ENCODE measurements around the gene SPP1. TPM values are rescaled to one million over a fixed set of nuclear protein-coding genes. Genes with fewer than 3 reads are reported as not detected.

Gene SPP1
- total RNA-seq, 1 donor from 2014 or later = 14.2 TPM

GRCh38 chr4:88014386-88014905 lies 38.9 kb downstream of the SPP1 start:
- Mint-ChIP-seq H3K4me1 (peaks cover 60% of the 10 kb centered on the region), H3K36me3 (ENCODE audit: low read depth) (peaks cover 6% of the 10 kb centered on the region), H3K9me3 (no peaks in the 10 kb centered on the region), H3K27ac (ENCODE audit: unreplicated experiment) (no peak overlapping the region), H3K4me3 (no peak overlapping the region), H3K27me3 (ENCODE audit: low read depth) (no peaks in the 10 kb centered on the region)
- TF ChIP-seq, protein P1, sequence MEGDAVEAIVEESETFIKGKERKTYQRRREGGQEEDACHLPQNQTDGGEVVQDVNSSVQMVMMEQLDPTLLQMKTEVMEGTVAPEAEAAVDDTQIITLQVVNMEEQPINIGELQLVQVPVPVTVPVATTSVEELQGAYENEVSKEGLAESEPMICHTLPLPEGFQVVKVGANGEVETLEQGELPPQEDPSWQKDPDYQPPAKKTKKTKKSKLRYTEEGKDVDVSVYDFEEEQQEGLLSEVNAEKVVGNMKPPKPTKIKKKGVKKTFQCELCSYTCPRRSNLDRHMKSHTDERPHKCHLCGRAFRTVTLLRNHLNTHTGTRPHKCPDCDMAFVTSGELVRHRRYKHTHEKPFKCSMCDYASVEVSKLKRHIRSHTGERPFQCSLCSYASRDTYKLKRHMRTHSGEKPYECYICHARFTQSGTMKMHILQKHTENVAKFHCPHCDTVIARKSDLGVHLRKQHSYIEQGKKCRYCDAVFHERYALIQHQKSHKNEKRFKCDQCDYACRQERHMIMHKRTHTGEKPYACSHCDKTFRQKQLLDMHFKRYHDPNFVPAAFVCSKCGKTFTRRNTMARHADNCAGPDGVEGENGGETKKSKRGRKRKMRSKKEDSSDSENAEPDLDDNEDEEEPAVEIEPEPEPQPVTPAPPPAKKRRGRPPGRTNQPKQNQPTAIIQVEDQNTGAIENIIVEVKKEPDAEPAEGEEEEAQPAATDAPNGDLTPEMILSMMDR (conservative IDR thresholded peaks at IDR 0.05) = no peak
- no peak for DNase-seq (ENCODE audit: low read depth, low spot score)

GRCh38 chr4:88015659-88016295 lies 40.3 kb downstream of the SPP1 start:
- Mint-ChIP-seq H3K36me3 (ENCODE audit: low read depth) (peaks cover 9% of the 10 kb centered on the region), H3K4me3 (no peak overlapping the region), H3K27ac (ENCODE audit: unreplicated experiment) (no peak overlapping the region), H3K27me3 (ENCODE audit: low read depth) (no peaks in the 10 kb centered on the region), H3K9me3 (no peaks in the 10 kb centered on the region), H3K4me1 (peaks cover 53% of the 10 kb centered on the region)
- DNase-seq (ENCODE audit: low read depth, low spot score) = no peak
- TF ChIP-seq, protein P1 (conservative IDR thresholded peaks at IDR 0.05) = no peak

- peaks cover 15% of the 10 kb centered on the region for H3K36me3 Mint-ChIP-seq (ENCODE audit: low read depth)
- TF ChIP-seq, protein P1 (conservative IDR thresholded peaks at IDR 0.05) = no peak
- DNase-seq (ENCODE audit: low read depth, low spot score) = no peak
- no peaks in the 10 kb centered on the region for H3K27me3 Mint-ChIP-seq (ENCODE audit: low read depth)
- peaks cover 34% of the 10 kb centered on the region for H3K4me1 Mint-ChIP-seq
- H3K27ac Mint-ChIP-seq (ENCODE audit: unreplicated experiment) = no peak overlapping the region
- no peaks in the 10 kb centered on the region for H3K9me3 Mint-ChIP-seq
- no peak overlapping the region for H3K4me3 Mint-ChIP-seq
Observed at GRCh38 chr4:88017516-88018297, 42.2 kb downstream of the SPP1 start.

DNA sequence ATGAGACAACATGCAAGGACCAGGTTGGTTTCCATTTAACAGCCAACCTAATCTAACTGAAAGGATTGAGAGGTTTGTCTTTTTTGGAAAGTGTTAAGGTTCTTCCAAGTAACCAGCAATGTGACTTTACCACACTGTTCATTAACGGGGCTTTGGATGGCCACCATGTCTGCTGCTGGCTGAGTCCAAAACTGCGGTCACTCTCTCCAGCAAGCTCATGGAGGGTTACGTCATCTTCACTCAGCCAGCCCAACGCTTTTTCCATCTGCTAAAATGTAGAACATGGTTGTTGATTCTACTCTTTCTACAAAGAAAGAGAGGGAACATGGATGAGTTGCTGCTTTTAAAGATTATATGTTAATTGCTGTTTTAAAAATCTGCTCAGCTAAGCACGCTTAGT lies 43.0 kb downstream of the SPP1 start:
- Mint-ChIP-seq H3K4me1 (peaks cover 27% of the 10 kb centered on the region), H3K36me3 (ENCODE audit: low read depth) (peaks cover 17% of the 10 kb centered on the region), H3K4me3 (no peak overlapping the region), H3K27me3 (ENCODE audit: low read depth) (no peaks in the 10 kb centered on the region), H3K27ac (ENCODE audit: unreplicated experiment) (no peak overlapping the region), H3K9me3 (no peaks in the 10 kb centered on the region)
- TF ChIP-seq, protein P1 (conservative IDR thresholded peaks at IDR 0.05) = no peak
- DNase-seq (ENCODE audit: low read depth, low spot score) = no peak

DNA sequence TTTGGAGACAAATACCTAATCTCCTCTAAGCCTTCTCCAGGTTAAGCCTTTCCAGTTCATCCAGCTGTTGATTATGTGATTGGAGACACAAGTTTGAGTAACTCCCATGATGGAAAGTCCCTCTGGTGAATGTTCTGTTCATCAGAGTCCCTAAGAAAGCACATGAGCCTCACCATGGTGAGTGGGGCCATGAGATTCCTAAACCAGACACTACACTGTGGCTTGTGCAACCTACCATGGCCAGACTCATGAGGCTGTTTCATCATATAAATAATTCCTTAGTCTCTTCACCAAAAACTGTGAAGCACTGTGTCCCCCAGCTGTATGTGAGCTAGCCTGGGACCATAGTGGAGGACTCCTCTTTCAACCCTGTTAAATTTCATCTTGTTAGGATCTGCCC lies 46.3 kb downstream of the SPP1 start:
- Mint-ChIP-seq H3K27me3 (ENCODE audit: low read depth) (no peaks in the 10 kb centered on the region), H3K4me3 (no peak overlapping the region), H3K27ac (ENCODE audit: unreplicated experiment) (no peak overlapping the region), H3K4me1 (peaks cover 9% of the 10 kb centered on the region), H3K9me3 (peaks cover 8% of the 10 kb centered on the region), H3K36me3 (ENCODE audit: low read depth) (peaks cover 36% of the 10 kb centered on the region)
- no peak for DNase-seq (ENCODE audit: low read depth, low spot score)
- TF ChIP-seq, protein P1 (conservative IDR thresholded peaks at IDR 0.05) = no peak

All from neural crest cell (in vitro differentiated cells).